ENCODE data around the gene LYPD3.
"Not testable (repeated sequence)": the region's sequence is repeated elsewhere in the genome, so short reads cannot be mapped to it uniquely, and the experiment has no call there.

Gene LYPD3

GRCh38 chr19:43460362-43461016, 4.9 kb downstream of the LYPD3 start:
- DNase-seq = no peak

DNA sequence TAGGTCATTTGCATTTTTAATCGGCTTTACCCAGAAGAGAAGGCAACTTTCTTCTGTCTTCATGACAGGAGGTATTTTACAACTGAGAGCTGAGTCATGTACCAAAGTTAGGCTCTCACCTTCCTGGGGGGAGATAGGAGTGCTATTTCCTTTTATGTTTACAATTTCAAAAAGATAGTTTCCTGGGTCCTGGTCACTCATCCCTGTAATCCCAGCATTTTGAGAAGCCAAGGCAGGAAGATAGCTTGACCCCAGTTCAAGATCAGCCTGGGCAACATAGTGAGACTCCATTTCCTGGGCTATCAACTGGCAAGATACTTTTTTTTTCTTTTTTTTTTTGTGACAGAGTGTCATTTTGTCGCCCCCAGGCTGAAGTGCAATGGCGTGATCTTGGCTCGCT, 7.6 kb downstream of the LYPD3 start:
- DNase-seq = no peak

GRCh38 chr19:43455321-43456113, 9.9 kb downstream of the LYPD3 start:
- no peak for DNase-seq

DNA sequence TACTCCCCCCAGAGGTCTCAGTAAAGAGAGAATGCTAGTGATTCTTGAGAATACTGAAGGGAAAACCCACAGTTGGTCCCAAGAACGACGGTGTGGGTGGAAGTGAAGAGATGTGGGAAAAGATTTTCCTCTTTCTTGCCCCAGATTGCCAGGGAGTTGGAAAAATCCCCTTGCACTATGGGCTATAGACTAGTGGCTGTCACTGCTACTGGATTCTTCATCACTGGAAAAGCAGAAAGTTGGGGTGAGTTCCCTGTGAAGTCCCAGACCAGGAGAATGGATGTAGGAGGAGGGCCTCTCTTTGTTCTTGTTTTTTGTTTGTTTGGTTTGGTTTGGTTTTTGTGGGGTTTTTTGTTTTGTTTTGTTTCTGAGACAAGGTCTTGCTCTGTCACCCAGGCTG, 11.4 kb downstream of the LYPD3 start:
- no peak for DNase-seq

- no peak for DNase-seq
Measured at GRCh38 chr19:43452582-43452981, 12.8 kb downstream of the LYPD3 start.

- no peak for DNase-seq
Measured at GRCh38 chr19:43450545-43450997, 14.8 kb downstream of the LYPD3 start.

GRCh38 chr19:43447655-43448054, 17.8 kb downstream of the LYPD3 start:
- no peak for DNase-seq

DNA sequence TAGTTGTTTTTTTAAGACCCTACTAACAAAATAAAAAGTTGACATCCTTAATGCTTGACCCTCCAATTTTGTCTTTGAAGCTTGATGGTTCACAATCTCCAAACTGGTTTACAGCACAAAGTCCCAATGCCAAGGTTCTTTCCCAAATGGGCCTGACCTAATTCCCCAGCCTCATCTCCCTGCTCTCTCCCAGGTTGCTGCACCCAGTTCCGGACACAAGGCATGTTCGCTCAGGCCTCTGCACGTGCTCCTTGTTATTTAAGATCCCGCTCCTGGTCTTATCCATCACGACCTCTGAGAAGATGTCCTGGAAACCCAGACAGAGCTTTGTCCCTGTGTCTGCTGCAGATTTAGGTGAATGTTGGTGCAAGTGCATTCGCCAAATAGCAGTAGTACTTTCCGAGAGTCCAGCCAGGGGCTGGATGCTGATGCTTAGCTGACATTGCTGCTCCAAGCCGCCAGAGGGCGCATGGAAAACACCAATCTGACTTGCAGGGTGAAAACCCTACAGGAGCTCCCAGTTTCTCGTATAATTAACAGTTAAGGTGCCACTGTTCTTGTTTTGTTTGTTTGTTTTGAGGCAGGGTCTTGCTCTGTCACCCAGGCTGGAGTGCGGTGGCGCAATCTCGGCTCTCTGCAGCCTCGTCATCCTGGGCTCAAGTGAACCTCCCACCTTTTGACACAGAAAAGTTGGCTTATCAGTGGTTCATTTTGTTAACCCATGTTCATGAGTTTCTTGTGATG, 18.5 kb downstream of the LYPD3 start:
- DNase-seq = peak; percentile 35

GRCh38 chr19:43445426-43445825, 20.0 kb downstream of the LYPD3 start:
- DNase-seq = no peak

- no peak for DNase-seq
Measured at GRCh38 chr19:43444531-43445287, 20.7 kb downstream of the LYPD3 start.

DNA sequence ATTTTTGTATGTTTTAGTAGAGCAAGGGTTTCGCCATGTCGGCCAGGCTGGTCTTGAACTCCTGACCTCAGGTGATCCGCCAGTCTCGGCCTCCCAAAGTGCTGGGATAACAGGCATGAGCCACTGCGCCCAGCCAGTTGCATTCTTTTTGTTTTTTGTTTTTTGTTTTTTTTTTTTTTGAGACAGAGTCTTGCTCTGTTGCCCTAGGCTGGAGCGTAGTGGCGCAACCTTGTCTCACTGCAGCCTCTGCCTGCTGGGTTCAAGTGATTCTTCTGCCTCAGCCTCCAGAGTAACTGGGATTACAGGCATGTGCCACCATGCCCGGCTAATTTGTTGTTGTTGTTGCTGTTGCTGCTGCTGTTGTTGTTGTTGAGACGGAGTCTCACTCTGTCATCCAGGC, 21.3 kb downstream of the LYPD3 start:
- not testable (repeated sequence) for DNase-seq

- no peak for DNase-seq
Measured at GRCh38 chr19:43441716-43442115, 23.7 kb downstream of the LYPD3 start.

- no peak for DNase-seq
Measured at GRCh38 chr19:43439709-43440063, 25.7 kb downstream of the LYPD3 start.

GRCh38 chr19:43439032-43439708, 26.2 kb downstream of the LYPD3 start:
- no peak for DNase-seq

GRCh38 chr19:43438291-43439031, 26.9 kb downstream of the LYPD3 start:
- no peak for DNase-seq

DNA sequence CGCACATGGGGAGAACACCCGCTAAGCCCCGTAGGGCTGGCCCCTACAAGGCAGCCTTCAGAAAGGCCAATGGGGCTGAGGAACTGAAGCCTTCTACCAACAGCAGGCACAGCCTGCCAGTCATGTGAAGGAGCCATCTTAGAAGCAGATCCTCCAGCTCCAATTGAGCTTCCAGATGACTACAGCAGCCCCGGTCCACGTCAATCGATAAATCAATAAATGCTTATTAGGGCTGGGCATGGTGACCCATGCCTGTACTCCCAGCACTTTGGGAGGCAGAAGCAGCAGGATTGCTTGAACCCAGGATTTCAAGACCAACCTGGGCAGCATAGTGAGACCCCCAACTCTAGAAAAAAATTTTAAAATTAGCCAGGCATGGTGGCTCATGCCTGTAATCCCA, 27.7 kb downstream of the LYPD3 start:
- DNase-seq = no peak

- DNase-seq = not testable (repeated sequence)
Measured at GRCh38 chr19:43437284-43437683, 28.1 kb downstream of the LYPD3 start.

DNA sequence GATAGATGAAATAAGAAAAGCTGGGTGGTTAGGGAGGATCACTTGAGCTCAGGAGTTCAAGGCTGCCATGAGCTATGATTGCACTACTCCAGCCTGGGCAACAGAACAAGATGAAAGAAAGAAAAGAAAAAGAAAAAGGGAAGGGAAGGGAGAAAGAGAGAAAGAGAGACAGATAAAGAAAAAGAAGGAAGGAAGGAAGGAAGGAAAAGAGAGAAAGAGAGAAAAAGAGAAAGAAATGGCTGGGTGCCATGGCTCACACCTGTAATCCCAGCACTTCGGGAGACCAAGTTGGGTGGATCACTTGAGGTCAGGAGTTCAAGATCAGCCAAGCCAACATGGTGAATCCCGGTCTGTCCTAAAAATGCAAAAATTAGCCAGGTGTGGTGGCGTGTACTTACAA, 29.6 kb downstream of the LYPD3 start:
- DNase-seq = no peak

- DNase-seq = no peak
Measured at GRCh38 chr19:43433689-43434088, 31.7 kb downstream of the LYPD3 start.

DNA sequence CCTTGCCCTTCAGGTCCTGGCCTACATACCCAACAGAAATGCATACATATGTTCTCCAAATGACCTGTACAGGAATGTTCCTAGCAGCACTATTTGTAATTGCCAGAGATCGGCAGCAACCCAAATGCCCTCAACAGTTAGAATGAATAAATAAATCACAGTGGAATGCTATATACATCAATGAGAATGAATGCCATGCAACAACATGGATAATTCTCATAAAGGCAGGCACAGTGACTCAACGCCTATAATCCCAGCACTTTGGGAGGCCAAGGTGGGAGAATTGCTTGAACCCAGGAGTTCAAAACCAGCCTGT, 32.1 kb downstream of the LYPD3 start:
- DNase-seq = no peak

GRCh38 chr19:43430976-43431375, 34.4 kb downstream of the LYPD3 start:
- DNase-seq = no peak

- DNase-seq = no peak
Measured at GRCh38 chr19:43430142-43430710, 35.2 kb downstream of the LYPD3 start.
